K562 (cell line): ENCODE results near the gene TRAPPC8. TPM values are rescaled to one million over a fixed set of nuclear protein-coding genes. Genes with fewer than 3 reads are reported as not detected.

Experiments
- BCLAF1 ChIP-seq, 2 experiments: fragments of 450-650 bp in 1 of 2; IDR thresholded peaks; 2 replicates each; pipeline ENCODE4 v1.6.1; 2011 to 2017; ENCODE audit warnings: low read depth in 2 of 2, antibody characterized with exemption in 1 of 2, borderline replicate concordance in 1 of 2, low read length in 1 of 2, mild to moderate bottlenecking in 1 of 2, mixed read lengths in 1 of 2; ENCODE audit not compliant: control insufficient read depth in 1 of 2
- CBX1 ChIP-seq: sonication (generic); IDR thresholded peaks from 2 replicates; pipeline ENCODE4 v1.6.1; 2016; ENCODE audit warnings: antibody characterized with exemption, low read depth, mild to moderate bottlenecking
- CTBP1 ChIP-seq: fragments of 450-650 bp; IDR thresholded peaks from 2 replicates; pipeline ENCODE4 v1.6.1; 2016; ENCODE audit warnings: borderline replicate concordance
- ELK3 ChIP-seq: fragments of 450-650 bp; formaldehyde crosslinking; IDR thresholded peaks from 2 replicates; pipeline ENCODE4 v1.4.0; 2020; ENCODE audit warnings: mild to moderate bottlenecking
- FIP1L1 ChIP-seq: fragments of 200-400 bp; formaldehyde crosslinking; IDR thresholded peaks from 2 replicates; pipeline ENCODE4 v1.6.1; 2018; ENCODE audit warnings: mild to moderate bottlenecking, low read depth, low read length; ENCODE audit not compliant: poor library complexity, severe bottlenecking
- MED1 ChIP-seq: sonication (generic); formaldehyde crosslinking; IDR thresholded peaks from 2 replicates; pipeline ENCODE4 v1.8.1; 2023; ENCODE audit warnings: missing genetic modification reagents, borderline replicate concordance
- PTTG1 ChIP-seq: fragments of 450-650 bp; IDR thresholded peaks from 2 replicates; pipeline ENCODE4 v1.6.1; 2016; ENCODE audit warnings: low read depth, mild to moderate bottlenecking, missing genetic modification characterization, missing compliant biosample characterization
- RNF219 ChIP-seq: fragments of 250-450 bp; sonication (Bioruptor Pico); IDR thresholded peaks from 2 replicates; pipeline ENCODE4 v1.5.0; 2022; ENCODE audit warnings: mild to moderate bottlenecking
- ZFX ChIP-seq: sonication (generic); formaldehyde crosslinking; IDR thresholded peaks from 2 replicates; pipeline ENCODE4 v1.8.0; 2022; ENCODE audit warnings: mild to moderate bottlenecking, missing genetic modification reagents, moderate library complexity
- ZNF174 ChIP-seq: fragments of 250-450 bp; sonication (Bioruptor Pico); IDR thresholded peaks from 2 replicates; pipeline ENCODE4 v1.4.0; 2020; ENCODE audit warnings: mild to moderate bottlenecking
- ZNF175 ChIP-seq: fragments of 200-800 bp; sonication (Bioruptor generic); IDR thresholded peaks from 2 replicates; pipeline ENCODE4 v1.6.1; 2016; ENCODE audit warnings: low read depth, mild to moderate bottlenecking, missing genetic modification characterization, missing compliant biosample characterization
- ZNF444 ChIP-seq: fragments of 250-450 bp; sonication (Bioruptor Pico); IDR thresholded peaks from 2 replicates; pipeline ENCODE4 v1.4.0; 2020; ENCODE audit warnings: mild to moderate bottlenecking, moderate library complexity
- ZNF561 ChIP-seq: fragments of 450-650 bp; formaldehyde crosslinking; conservative IDR thresholded peaks from 2 replicates; pipeline ENCODE4 v1.4.0; 2020; ENCODE audit warnings: mild to moderate bottlenecking, moderate library complexity
- polyA plus RNA-seq, 8 experiments: library from polyadenylated mRNA; depleted of rRNA in 4 of 8; stranded (reverse) in 5 of 8; unstranded in 3 of 8; fragments of >200 nt; fragmentation: Nextera tagmentation in 2 of 8; fragmentation: Illumina TruSeq in 1 of 8; extraction: Ambion mirVana in 2 of 8; extraction: Trizol in 1 of 8; gene quantifications; 2 replicates each; pipeline versions ENCODE4 v1.2.1 to v1.2.3, GENCODE V29; 2011 to 2014; ENCODE audit warnings: inconsistent platforms in 1 of 8, missing spikeins in 1 of 8
- total RNA-seq, 7 experiments: library from RNA; depleted of rRNA in 6 of 7; stranded (reverse); fragments of >200 nt in 6 of 7; fragmentation: Illumina TruSeq in 2 of 7; extraction: Trizol in 2 of 7; gene quantifications; 2 replicates each; pipeline versions ENCODE4 v1.2.1 to v1.2.3, GENCODE V29; 2011 to 2021; ENCODE audit warnings: low replicate concordance in 1 of 7
- TF ChIP-seq, protein P1 (sequence below), 2 experiments: fragments of 200-800 bp in 1 of 2; sonication (Bioruptor generic) in 1 of 2; sonication (generic) in 1 of 2; formaldehyde crosslinking in 1 of 2; IDR thresholded peaks in 1 of 2; conservative IDR thresholded peaks in 1 of 2; 2 replicates each; pipeline versions ENCODE4 v1.5.0 to v1.6.1; 2016 to 2020; ENCODE audit warnings: missing compliant biosample characterization in 1 of 2, missing genetic modification characterization in 1 of 2, missing genetic modification reagents in 1 of 2

Gene TRAPPC8
- total and polyA plus RNA-seq, 9 of the 15 experiments (the other 6 are each of a cell fraction or from before 2014, with no cell fraction given) = 20.1 to 111 (median 35.6) TPM

GRCh38 chr18:31942291-31942998 is 483 bp downstream of the TRAPPC8 start (continued):
- no peak for TF ChIP-seq ELK3 (CRISPR knock-in tag)
- no peak for TF ChIP-seq CBX1
- TF ChIP-seq, protein P1, sequence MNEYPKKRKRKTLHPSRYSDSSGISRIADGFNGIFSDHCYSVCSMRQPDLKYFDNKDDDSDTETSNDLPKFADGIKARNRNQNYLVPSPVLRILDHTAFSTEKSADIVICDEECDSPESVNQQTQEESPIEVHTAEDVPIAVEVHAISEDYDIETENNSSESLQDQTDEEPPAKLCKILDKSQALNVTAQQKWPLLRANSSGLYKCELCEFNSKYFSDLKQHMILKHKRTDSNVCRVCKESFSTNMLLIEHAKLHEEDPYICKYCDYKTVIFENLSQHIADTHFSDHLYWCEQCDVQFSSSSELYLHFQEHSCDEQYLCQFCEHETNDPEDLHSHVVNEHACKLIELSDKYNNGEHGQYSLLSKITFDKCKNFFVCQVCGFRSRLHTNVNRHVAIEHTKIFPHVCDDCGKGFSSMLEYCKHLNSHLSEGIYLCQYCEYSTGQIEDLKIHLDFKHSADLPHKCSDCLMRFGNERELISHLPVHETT (CRISPR knock-in tag; conservative IDR thresholded peaks at IDR 0.05 in 1 of 2, IDR thresholded peaks at IDR 0.05 in 1 of 2) = 0 out of 4 replicates have a peak, but pooled peaks of 1 of the 2 experiments have one; percentile 9
- no peak for TF ChIP-seq MED1 (CRISPR knock-in tag)
- TF ChIP-seq ZNF444 (CRISPR knock-in tag) = no peak
- no peak for TF ChIP-seq BCLAF1 (IDR thresholded peaks at IDR 0.05; ENCODE audit: borderline replicate concordance in 1 of 2, control insufficient read depth in 1 of 2, low read depth in 2 of 2, low read length in 1 of 2)
- TF ChIP-seq RNF219 = no peak
- TF ChIP-seq ZNF175 (CRISPR knock-in tag) = no peak
- TF ChIP-seq CTBP1 = 0 out of 2 replicates have a peak, but pooled peaks have one; percentile 11
- no peak for TF ChIP-seq FIP1L1
- TF ChIP-seq ZNF561 = no peak
- TF ChIP-seq PTTG1 (tag) = no peak
- TF ChIP-seq ZNF174 (CRISPR knock-in tag) = no peak
- no peak; the same call in 1 of the 2 replicates for TF ChIP-seq ZFX (CRISPR knock-in tag)
